Renal cortex interstitium (tissue), 11 donors: ENCODE data around the gene PTPRU. TPM values are rescaled to one million over a fixed set of nuclear protein-coding genes. Genes with fewer than 3 reads are reported as not detected.

Experiments used
- DNase-seq, 11 donors: peaks; one replicate each; pipeline ENCODE4 v3.0.0-alpha.2; 2013; ENCODE audit warnings: low read depth in 9 of 11, low spot score in 4 of 11; ENCODE audit errors: extremely low read depth in 1 of 11
- polyA plus RNA-seq, 3 donors: library from polyadenylated mRNA; unstranded; fragments of 120-200 nt; gene quantifications; one replicate each; pipeline ENCODE4 v1.2.1, GENCODE V29; 2013; ENCODE audit not compliant: insufficient read length in 3 of 3

The PTPRU gene
- polyA plus RNA-seq, 3 donors, result 11.9 to 19.4 (median 15.4) TPM

DNA sequence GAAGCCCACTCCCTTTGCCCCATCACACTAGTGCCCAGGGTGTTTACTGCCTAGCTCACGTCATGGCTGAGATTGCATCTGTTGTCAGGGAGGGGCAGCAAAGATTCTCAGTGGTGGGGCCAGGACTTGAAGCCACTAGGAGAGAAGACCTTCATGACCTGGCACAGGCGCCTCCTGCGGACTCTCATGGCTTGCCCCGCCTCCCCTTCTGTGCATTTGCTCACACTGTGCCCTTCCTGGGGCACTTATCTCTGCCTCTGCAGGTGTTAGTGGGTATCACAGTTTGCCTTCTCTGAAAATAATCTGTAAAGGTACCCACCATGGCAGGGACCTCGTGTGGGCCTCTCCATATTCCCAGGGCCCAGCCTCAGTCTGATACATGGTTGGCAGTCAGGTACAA lies 20.1 kb downstream of the PTPRU start:
- DNase-seq, result no peak

- DNase-seq, result no peak
Observed at GRCh38 chr1:29256979-29257804, 20.9 kb downstream of the PTPRU start.

GRCh38 chr1:29258189-29258975 lies 22.1 kb downstream of the PTPRU start:
- DNase-seq, result no peak

GRCh38 chr1:29258976-29259801 lies 22.9 kb downstream of the PTPRU start:
- DNase-seq, result no peak

- no peak for DNase-seq
Observed at GRCh38 chr1:29259802-29260441, 23.6 kb downstream of the PTPRU start.

DNA sequence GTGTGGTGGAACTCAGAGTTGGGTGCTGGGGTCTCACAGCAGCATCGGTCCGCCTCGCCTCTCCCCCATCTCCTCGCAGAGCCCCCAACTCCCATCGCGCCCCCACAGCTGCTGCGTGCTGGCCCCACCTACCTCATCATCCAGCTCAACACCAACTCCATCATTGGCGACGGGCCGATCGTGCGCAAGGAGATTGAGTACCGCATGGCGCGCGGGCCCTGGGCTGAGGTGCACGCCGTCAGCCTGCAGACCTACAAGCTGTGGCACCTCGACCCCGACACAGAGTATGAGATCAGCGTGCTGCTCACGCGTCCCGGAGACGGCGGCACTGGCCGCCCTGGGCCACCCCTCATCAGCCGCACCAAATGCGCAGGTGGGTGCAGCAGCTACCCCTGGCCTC lies 24.2 kb downstream of the PTPRU start:
- no peak for DNase-seq

DNA sequence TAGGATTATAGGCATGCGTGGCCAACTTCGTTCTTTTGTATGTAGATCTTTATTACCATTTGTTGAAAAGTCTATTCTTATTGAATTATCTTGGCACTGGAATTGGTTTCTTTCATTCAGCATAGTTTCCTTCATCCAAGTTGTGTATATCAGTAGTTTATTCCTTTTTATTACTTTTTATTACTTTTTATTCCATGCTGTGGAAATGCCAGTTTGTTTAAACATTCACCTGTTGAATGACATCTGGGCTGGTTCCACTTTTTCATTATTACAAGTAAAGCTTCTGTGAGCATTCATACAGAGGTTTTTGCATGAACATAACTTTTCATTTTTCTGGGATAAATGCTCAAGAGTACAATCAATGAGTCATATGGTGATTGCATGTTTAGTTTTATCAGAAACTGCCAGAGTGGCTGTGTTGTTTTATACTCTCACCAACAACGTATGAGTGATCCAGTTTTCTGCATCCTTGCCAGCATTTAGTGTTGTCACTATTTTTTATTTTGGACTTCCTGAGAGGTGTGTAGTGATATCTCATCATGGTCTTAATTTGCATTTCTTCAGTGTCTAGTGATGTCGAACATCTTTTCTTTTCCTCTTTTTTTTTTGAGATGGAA lies 28.6 kb downstream of the PTPRU start:
- no peak for DNase-seq

DNA sequence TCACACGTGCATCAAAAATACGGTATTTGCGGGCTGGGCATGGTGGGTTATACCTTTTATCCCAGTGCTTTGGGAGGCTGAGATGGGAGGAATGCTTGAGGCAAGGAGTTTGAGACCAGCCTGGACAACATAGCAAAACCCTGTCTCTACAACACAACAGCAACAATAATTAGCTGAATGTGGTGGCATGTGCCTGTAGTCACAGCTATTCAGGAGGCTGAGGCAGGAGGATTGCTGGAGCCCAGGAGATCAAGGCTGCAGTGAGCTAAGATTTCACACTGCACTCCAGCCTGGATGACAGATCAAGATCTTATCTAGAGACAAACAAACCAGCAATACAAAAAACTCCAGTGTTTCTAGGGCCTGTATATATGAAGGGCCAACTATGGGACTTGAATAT lies 30.6 kb downstream of the PTPRU start:
- no peak for DNase-seq

DNA sequence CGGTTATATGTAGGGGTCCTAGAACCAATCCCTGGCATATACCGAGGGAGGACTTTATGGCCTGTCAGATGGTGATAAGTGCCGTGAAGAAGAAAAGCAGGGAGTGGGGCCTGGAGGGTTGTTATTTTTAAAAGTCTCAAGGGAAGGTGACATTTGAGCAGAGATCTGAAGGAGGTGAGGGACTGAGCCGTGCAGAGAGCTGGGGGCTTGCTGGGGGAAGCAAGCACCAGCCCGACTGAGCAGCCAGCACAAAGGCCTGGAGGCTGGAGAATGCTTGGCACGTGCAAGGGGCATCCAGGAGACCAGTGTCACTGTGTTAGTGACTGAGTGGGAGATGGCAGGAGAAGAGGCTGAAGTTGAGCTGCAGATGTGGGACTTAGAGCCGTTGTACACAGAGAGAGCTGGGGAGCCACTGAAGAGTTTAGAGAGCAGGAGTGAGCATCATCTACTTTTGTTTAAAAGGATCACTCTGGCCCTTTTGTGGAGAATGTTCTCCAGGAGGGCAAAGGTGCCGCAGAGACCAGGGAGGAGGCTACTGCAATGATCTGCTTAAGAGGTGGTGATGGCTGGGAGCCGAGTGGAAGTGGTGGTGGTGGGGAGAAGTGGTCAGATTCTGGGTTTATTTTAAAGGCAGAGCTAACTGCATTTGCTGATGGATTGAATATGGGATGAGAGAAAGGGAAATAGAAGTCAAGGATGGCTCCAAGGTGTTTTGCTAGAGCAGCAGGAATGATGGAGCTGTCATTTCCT lies 31.2 kb downstream of the PTPRU start:
- DNase-seq, result no peak

DNA sequence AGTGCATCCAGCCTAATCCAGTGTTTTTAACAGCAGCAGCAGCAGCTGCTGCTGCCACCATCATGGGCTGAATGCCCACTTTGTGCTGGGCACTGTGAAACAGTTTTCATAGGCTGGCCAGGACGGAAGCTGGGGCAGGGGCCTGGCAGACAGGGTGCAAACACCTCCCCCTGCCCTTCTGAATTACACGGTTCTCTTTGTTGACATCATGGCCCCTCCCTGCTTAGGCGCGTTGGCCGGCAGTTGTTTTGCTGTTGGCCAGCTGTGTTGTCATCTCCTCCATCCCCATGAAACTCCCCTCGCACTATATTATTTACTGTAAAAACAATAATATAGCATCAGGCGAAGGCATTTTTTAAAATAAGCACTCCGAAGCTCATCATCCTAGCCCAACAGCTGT lies 33.1 kb downstream of the PTPRU start:
- peak in 3 of 11 donors; percentile 59 to 69 (median 61) for DNase-seq

DNA sequence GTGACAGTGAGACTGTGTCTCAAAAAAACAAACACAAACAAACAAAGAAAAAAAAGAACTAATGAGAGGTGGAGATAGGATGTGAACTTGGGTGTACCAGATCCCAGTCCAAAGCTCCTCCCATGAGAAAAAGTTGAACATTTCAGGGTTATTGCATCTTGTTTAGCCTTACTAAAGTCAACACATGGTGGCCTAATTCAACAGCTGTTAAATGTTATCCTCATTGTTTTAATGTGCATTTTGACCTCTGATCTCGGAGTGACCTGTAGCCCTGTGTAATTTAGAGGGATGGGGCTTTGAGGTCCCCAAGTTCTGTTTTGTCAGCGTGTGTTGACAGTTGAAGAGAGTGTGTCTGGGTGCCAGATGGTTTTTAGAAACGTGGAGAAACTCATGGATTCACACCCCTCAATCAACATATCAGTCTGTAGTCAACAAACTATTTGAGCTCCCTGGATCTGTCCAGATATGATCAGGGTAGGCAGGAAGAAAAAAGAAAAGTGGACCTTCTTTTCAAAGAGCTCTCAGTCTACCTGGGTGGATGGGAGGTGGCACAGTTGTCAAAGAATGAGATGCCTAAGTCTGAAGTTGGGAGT lies 34.7 kb downstream of the PTPRU start:
- peak in 1 of 11 donors; percentile 39 for DNase-seq

GRCh38 chr1:29271724-29272123 lies 35.4 kb downstream of the PTPRU start:
- DNase-seq, result peak in 3 of 11 donors; percentile 57 to 74 (median 66)

DNA sequence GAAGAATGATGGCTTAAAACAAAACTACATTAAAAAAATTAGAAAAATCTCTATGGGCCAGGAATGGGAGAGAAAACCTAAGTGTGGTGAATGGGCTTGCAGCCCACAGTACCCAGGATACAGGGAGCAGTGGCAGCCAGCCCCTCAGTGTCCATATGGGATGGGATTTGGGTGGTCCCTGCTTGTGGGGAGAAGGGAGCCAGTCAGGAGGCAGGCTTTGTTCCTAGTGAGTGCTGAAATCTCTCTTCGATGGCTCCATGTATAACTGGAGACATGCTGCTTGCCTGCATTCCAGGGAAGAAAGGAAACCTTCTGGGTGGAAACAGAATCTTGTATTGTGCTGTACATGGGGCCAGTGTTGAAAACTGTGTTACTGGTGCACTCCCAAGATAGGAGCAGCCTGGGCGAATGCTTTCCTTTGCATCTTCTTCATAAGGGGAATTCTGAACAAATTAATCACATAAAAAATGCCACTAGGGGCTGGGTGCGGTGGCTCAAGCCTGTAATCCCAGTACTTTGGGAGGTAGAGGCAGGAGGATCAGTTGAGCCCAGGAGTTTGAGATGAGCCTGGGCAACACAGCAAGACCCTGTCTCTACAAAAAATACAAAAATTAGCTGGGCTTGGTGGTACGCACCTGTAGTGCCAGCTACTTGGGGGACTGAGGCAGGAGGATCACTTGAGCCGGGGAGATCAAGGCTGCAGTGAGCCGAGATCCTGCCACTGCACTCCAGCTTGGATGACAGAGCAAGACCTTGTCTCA lies 36.0 kb downstream of the PTPRU start:
- DNase-seq, result no peak

- no peak for DNase-seq
Observed at GRCh38 chr1:29275435-29275834, 39.1 kb downstream of the PTPRU start.

DNA sequence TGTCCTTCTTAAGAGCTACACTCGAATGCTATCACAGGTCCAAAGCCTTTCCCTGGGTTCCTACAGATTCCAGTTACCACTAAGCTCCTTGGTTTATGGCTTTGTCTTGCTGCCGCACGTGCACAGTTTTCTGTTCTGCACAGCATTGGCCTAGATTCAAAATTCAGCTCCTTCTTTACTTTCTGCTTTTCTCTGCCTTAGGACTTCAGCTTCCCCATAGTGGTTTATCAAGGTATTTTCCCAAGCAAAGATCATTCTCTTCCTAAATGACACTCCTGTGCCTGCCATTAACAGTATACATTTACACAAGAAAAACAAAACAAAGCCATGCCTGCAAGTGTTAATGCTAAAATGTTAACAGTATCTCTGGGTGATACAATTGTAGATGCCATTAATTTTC lies 41.8 kb downstream of the PTPRU start:
- no peak for DNase-seq

DNA sequence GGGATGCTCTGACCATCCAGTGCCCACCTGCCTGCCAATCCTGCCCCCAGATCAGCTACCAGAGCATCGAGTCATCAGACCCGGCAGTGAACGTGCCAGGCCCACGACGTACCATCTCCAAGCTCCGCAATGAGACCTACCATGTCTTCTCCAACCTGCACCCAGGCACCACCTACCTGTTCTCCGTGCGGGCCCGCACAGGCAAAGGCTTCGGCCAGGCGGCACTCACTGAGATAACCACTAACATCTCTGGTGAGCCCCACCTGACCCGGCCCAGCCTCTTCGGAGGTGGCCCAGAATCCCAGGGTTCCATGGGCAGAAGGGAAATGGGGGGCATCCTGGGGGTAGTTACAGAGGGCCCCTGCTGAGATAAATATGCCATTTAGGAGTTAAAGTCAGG lies 43.1 kb downstream of the PTPRU start:
- no peak for DNase-seq

- DNase-seq, result no peak
Observed at GRCh38 chr1:29279951-29280391, 43.6 kb downstream of the PTPRU start.
